ENCODE data around the gene MTMR10. TPM values are rescaled to one million over a fixed set of nuclear protein-coding genes. Genes with fewer than 3 reads are reported as not detected.

MTMR10 gene
- total and polyA plus RNA-seq, 2 of the 4 experiments (the other 2 are of a cell fraction): 11.2 to 13.8 TPM

DNA sequence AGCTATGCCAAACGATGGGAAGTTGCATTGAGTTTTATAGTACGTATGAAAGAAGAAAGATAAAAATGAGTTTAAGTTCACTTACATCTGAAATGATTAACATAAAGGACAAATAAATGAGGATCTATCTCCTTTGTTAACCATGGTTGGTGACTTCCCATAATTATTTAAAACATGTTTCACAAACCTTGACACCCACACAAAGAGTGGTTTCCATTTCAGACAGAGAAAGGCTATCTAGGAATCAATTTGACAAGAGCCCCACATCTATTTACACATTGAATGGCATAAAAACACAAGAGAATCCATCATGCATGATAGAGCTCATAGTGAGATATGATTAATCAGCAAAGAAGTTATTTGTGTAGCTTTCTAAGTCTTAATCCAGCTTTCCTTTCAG lies 14.2 kb upstream of the MTMR10 start:
- no peak overlapping the region for H3K14ac ChIP-seq (replicated peaks; ENCODE audit: low read depth, low read length)
- H3K4me2 ChIP-seq (ENCODE audit: low read depth, low read length): no peak overlapping the region
- no peak overlapping the region for H2AK5ac ChIP-seq (ENCODE audit: low read depth, low read length)
- H2AK9ac ChIP-seq (replicated peaks; ENCODE audit: low read depth, low read length, poor library complexity): no peak overlapping the region
- H3K9me3 ChIP-seq (ENCODE audit: control insufficient read depth, insufficient read depth, low read length): no peaks in the 10 kb centered on the region
- no peak overlapping the region for H2BK5ac ChIP-seq (ENCODE audit: low read depth, low read length, poor library complexity, severe bottlenecking)
- in situ Hi-C loops (cut with MboI; ENCODE audit: low sequenced_read_pairs) (no loop called here), intact Hi-C loops (cut with micrococcal nuclease) (no loop called here), dilution Hi-C loops (cut with HindIII; ENCODE audit: low sequenced_read_pairs, unreplicated experiment) (no loop called here)
- H3K4me1 ChIP-seq (ENCODE audit: control insufficient read depth, insufficient read depth, low read length): peaks cover 2% of the 10 kb centered on the region
- no peak overlapping the region for H3K18ac ChIP-seq (ENCODE audit: low read depth, low read length)
- no peaks in the 10 kb centered on the region for H3K36me3 ChIP-seq (ENCODE audit: control insufficient read depth, insufficient read depth, low read length)
- no peak for DNase-seq
- H4K5ac ChIP-seq (ENCODE audit: low read depth, low read length): no peak overlapping the region
- no peaks in the 10 kb centered on the region for H4K20me1 ChIP-seq (ENCODE audit: insufficient read depth, low read length)
- H3K4ac ChIP-seq (ENCODE audit: low read depth, low read length): no peak overlapping the region
- no peak overlapping the region for H3K4me3 ChIP-seq (ENCODE audit: insufficient read depth, low read depth, low read length)
- H3K27ac ChIP-seq (ENCODE audit: insufficient read depth, low read length): no peak overlapping the region
- no peak overlapping the region for H3K23ac ChIP-seq (ENCODE audit: low read depth, low read length)
- no peak overlapping the region for H3K56ac ChIP-seq (ENCODE audit: extremely low read depth, insufficient read depth, low read length)
- ATAC-seq (ENCODE audit: low read depth): no peak
- no peak overlapping the region for H4K8ac ChIP-seq (ENCODE audit: low read depth in 2 of 2, low read length in 2 of 2)
- no peak overlapping the region for H2AFZ ChIP-seq (replicated peaks; ENCODE audit: low read length, poor library complexity)
- H2BK15ac ChIP-seq (ENCODE audit: low read depth, low read length): no peak overlapping the region
- peaks cover 4% of the 10 kb centered on the region for H3K27me3 ChIP-seq (ENCODE audit: control insufficient read depth, insufficient read depth, low read length)
- no TSS peak for BruUV-seq (replicated peaks)
- TF ChIP-seq, protein P1, sequence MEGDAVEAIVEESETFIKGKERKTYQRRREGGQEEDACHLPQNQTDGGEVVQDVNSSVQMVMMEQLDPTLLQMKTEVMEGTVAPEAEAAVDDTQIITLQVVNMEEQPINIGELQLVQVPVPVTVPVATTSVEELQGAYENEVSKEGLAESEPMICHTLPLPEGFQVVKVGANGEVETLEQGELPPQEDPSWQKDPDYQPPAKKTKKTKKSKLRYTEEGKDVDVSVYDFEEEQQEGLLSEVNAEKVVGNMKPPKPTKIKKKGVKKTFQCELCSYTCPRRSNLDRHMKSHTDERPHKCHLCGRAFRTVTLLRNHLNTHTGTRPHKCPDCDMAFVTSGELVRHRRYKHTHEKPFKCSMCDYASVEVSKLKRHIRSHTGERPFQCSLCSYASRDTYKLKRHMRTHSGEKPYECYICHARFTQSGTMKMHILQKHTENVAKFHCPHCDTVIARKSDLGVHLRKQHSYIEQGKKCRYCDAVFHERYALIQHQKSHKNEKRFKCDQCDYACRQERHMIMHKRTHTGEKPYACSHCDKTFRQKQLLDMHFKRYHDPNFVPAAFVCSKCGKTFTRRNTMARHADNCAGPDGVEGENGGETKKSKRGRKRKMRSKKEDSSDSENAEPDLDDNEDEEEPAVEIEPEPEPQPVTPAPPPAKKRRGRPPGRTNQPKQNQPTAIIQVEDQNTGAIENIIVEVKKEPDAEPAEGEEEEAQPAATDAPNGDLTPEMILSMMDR (conservative IDR thresholded peaks at IDR 0.05; ENCODE audit: low read depth, low read length): no peak
- TF ChIP-seq RAD21 (IDR thresholded peaks at IDR 0.05; ENCODE audit: low read length) (no peak), CEBPB (IDR thresholded peaks at IDR 0.05; ENCODE audit: low read depth, low read length) (no peak), MAZ (IDR thresholded peaks at IDR 0.05; ENCODE audit: borderline replicate concordance, low read depth, low read length) (no peak), SMC3 (IDR thresholded peaks at IDR 0.05; ENCODE audit: low read depth, low read length) (no peak), MAFK (IDR thresholded peaks at IDR 0.05; ENCODE audit: low read depth, low read length) (no peak), NFE2L2 (IDR thresholded peaks at IDR 0.05; ENCODE audit: low read depth, low read length) (no peak), RCOR1 (IDR thresholded peaks at IDR 0.05; ENCODE audit: insufficient replicate concordance, low read length) (no peak), FOS (IDR thresholded peaks at IDR 0.05; ENCODE audit: low read depth, low read length) (no peak), RFX5 (IDR thresholded peaks at IDR 0.05; ENCODE audit: low read depth, low read length) (no peak), MXI1 (IDR thresholded peaks at IDR 0.05; ENCODE audit: borderline replicate concordance, low read depth, low read length) (no peak), POLR2A (IDR thresholded peaks at IDR 0.05; ENCODE audit: low read depth, low read length) (no peak), BHLHE40 (IDR thresholded peaks at IDR 0.05; ENCODE audit: low read depth, low read length) (no peak), CHD1 (IDR thresholded peaks at IDR 0.05; ENCODE audit: low read depth, low read length) (no peak)
- TF ChIP-seq, protein P2, sequence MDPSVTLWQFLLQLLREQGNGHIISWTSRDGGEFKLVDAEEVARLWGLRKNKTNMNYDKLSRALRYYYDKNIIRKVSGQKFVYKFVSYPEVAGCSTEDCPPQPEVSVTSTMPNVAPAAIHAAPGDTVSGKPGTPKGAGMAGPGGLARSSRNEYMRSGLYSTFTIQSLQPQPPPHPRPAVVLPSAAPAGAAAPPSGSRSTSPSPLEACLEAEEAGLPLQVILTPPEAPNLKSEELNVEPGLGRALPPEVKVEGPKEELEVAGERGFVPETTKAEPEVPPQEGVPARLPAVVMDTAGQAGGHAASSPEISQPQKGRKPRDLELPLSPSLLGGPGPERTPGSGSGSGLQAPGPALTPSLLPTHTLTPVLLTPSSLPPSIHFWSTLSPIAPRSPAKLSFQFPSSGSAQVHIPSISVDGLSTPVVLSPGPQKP (IDR thresholded peaks at IDR 0.05; ENCODE audit: borderline replicate concordance, low read depth, low read length): no peak
- TF ChIP-seq, protein P3, sequence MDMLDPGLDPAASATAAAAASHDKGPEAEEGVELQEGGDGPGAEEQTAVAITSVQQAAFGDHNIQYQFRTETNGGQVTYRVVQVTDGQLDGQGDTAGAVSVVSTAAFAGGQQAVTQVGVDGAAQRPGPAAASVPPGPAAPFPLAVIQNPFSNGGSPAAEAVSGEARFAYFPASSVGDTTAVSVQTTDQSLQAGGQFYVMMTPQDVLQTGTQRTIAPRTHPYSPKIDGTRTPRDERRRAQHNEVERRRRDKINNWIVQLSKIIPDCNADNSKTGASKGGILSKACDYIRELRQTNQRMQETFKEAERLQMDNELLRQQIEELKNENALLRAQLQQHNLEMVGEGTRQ (IDR thresholded peaks at IDR 0.05; ENCODE audit: low read depth, low read length): no peak
- no peak overlapping the region for H2BK120ac ChIP-seq (ENCODE audit: low read depth, low read length)
- H3K9me1 ChIP-seq (ENCODE audit: insufficient read depth, low read length): peaks cover 2% of the 10 kb centered on the region; the same call in 1 of the 2 replicates
- WGBS, 2 experiments (ENCODE audit: extremely low coverage in 2 of 2, insufficient read length in 1 of 2): no CpG with 5 or more reads among the region's 2 CpGs
- POLR2A ChIA-PET (ENCODE audit: unreplicated experiment): no interaction called here
- H3K79me1 ChIP-seq (ENCODE audit: low read depth in 1 of 2, low read length in 2 of 2): no peaks in the 10 kb centered on the region
- no peak overlapping the region for H3K9ac ChIP-seq (ENCODE audit: low read depth, low read length)
- H4K91ac ChIP-seq (ENCODE audit: insufficient read depth, low read depth, low read length): no peak overlapping the region
- CTCF ChIA-PET: interaction anchor here (1.1 kb wide), 1 partner anchor 11 kb away, joined by 6 read pairs; no protein-coding TSS in a partner anchor
- no peak overlapping the region for H2BK20ac ChIP-seq (ENCODE audit: low read depth, low read length)
